ENCODE data around the gene KMT2D. TPM values are rescaled to one million over a fixed set of nuclear protein-coding genes. Genes with fewer than 3 reads are reported as not detected.

KMT2D gene
- total and polyA plus RNA-seq, 2 of the 8 experiments (the other 6 are each of a cell fraction or from before 2014, with no cell fraction given) = 9.1 to 86.3 TPM

DNA sequence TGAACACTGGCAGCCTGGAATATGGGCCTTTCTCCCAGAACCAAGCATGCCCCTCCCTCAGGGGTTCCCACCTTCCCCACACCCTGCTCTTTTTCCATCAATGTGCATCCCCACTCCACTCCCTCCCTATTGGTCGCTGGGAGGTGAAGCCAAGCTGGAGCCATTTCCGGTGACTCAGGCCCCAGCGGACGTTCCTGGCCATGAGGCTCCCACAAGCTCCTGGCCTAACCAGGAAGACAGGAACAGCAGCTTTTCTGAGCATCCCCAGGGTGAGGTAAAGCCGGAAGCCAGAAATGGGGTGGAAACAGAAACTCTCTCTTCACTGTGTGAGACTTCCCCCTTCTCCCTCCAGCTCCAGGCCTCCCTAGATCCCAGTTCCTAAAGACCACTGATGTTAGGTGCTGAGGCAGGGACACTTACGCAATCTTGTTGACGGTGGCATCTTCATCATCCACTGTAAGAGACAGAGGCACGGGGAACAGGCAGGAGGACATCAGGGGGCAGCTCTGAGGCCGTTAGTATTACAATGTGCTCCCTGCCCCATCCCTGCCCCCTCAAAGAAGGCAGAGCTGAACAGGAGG is 45.0 kb upstream of the KMT2D start:
- Histone ChIP-seq H4K20me1 (replicated peaks in 1 of 2; ENCODE audit: control insufficient read depth in 1 of 2, insufficient read depth in 2 of 2, low read length in 2 of 2) (peaks cover 3 to 20% of the 10 kb centered on the region in 2 experiments), H3K4me2 (ENCODE audit: insufficient read depth in 1 of 2, low read depth in 2 of 2, low read length in 2 of 2) (no peak overlapping the region), H3K4me3 (ENCODE audit: extremely low read depth in 1 of 4, insufficient read depth in 2 of 4, low read depth in 3 of 4, low read length in 4 of 4) (no peak overlapping the region), H3K56ac (replicated peaks; ENCODE audit: insufficient read length, low read depth, low read length) (no peak overlapping the region), H3K9me3 (ENCODE audit: insufficient read depth in 2 of 2, low read depth in 1 of 2, low read length in 1 of 2) (no peaks in the 10 kb centered on the region), H2BK120ac (replicated peaks; ENCODE audit: low read depth, low read length) (no peak overlapping the region), H3K4me1 (replicated peaks in 1 of 4; ENCODE audit: control insufficient read depth in 3 of 4, insufficient read depth in 4 of 4, low read length in 3 of 4) (peaks cover 0 to 7% (median 2%) of the 10 kb centered on the region in 4 experiments; a peak in 4 of 7 replicates), H2BK20ac (ENCODE audit: low read length) (no peak overlapping the region), H3K14ac (ENCODE audit: insufficient read length) (no peak overlapping the region), H3K79me2 (ENCODE audit: control insufficient read depth in 1 of 2, insufficient read depth in 2 of 2, low read length in 2 of 2) (peaks cover 0 to 20% of the 10 kb centered on the region in 2 experiments; a peak in 2 of 4 replicates), H2BK15ac (ENCODE audit: low read length) (no peak overlapping the region), H3K23ac (ENCODE audit: insufficient read length) (no peak overlapping the region), H3K36me3 (ENCODE audit: control insufficient read depth in 2 of 4, insufficient read depth in 4 of 4, low read length in 3 of 4) (peaks cover 8 to 23% (median 15%) of the 10 kb centered on the region in 4 experiments; a peak in 7 of 8 replicates), H2BK5ac (ENCODE audit: low read depth, low read length) (no peak overlapping the region), H4K91ac (replicated peaks; ENCODE audit: insufficient read length, low read length) (no peak overlapping the region), H3K79me1 (ENCODE audit: low read depth, low read length) (peaks cover 14% of the 10 kb centered on the region; the same call in 1 of the 2 replicates), H2BK12ac (ENCODE audit: low read depth, low read length) (no peak overlapping the region), H3K23me2 (ENCODE audit: low read depth, low read length) (peaks cover 4% of the 10 kb centered on the region; the same call in 1 of the 2 replicates), H4K5ac (ENCODE audit: insufficient read length, low read depth, low read length) (no peak overlapping the region), H4K8ac (ENCODE audit: extremely low read depth, insufficient read depth, low read length) (no peak overlapping the region), H3K9ac (replicated peaks in 1 of 4; ENCODE audit: extremely low read depth in 1 of 4, low read depth in 3 of 4, low read length in 3 of 4) (no peak overlapping the region), H3K27ac (ENCODE audit: low read depth, low read length) (no peak overlapping the region), H2AFZ (ENCODE audit: low read length) (no peak overlapping the region), H3K27me3 (replicated peaks in 1 of 4; ENCODE audit: control insufficient read depth in 3 of 4, extremely low read depth in 1 of 4, insufficient read depth in 3 of 4, low read length in 3 of 4) (no peaks in the 10 kb centered on the region), H2AK5ac (ENCODE audit: low read depth, low read length) (no peak overlapping the region), H3K4ac (replicated peaks; ENCODE audit: insufficient read length, low read depth, low read length) (no peak overlapping the region), H3K18ac (ENCODE audit: extremely low read depth, low read length) (no peak overlapping the region)
- POLR2A ChIA-PET (ENCODE audit: partially characterized antibody) = interaction anchor here (1.0 to 4.5 kb wide), 7 partner anchors 9 to 159 kb away, joined by 3 to 39 read pairs (median 5); partner anchors contain the start of genes DHH and TUBA1B
- DNase-seq (ENCODE audit: low read depth in 1 of 2, low spot score in 2 of 2) (no peak), FAIRE-seq (no peak)
- 82% methylated on average over 9 of the region's 9 CpGs; no CpG with 5 or more reads in 1 of the 2 experiments for WGBS, 2 experiments (ENCODE audit: extremely low coverage in 1 of 2, insufficient coverage in 1 of 2, insufficient read length in 1 of 2, insufficient replicate concordance in 2 of 2, low coverage in 1 of 2, low lambda C conversion rate in 2 of 2, missing lambda C conversion rate in 1 of 2)
- CTCF ChIA-PET (ENCODE audit: partially characterized antibody) = interaction anchor here (0.6 to 16.2 kb wide), 12 partner anchors 10 to 183 kb away, joined by 3 to 235 read pairs (median 4); partner anchors contain the start of gene DHH
- TF ChIP-seq CHD1 (IDR thresholded peaks at IDR 0.05; ENCODE audit: low read depth, low read length) (no peak), TAF1 (IDR thresholded peaks at IDR 0.05; ENCODE audit: low read depth, low read length) (no peak), SIN3A (conservative IDR thresholded peaks at IDR 0.05 in 1 of 2, IDR thresholded peaks at IDR 0.05 in 1 of 2; ENCODE audit: low read depth in 1 of 2, low read length in 2 of 2) (no peak), EGR1 (IDR thresholded peaks at IDR 0.05; ENCODE audit: borderline replicate concordance, low read depth, low read length) (no peak), POLR2AphosphoS5 (IDR thresholded peaks at IDR 0.05; ENCODE audit: low read depth, low read length) (no peak), JUN (IDR thresholded peaks at IDR 0.05; ENCODE audit: low read depth, low read length) (no peak), YY1 (IDR thresholded peaks at IDR 0.05; ENCODE audit: low read depth, low read length) (no peak), RFX5 (IDR thresholded peaks at IDR 0.05; ENCODE audit: borderline replicate concordance, low read depth, low read length) (no peak), SP1 (IDR thresholded peaks at IDR 0.05; ENCODE audit: low read depth, low read length) (no peak), RNF2 (IDR thresholded peaks at IDR 0.05; ENCODE audit: borderline replicate concordance, low read depth, low read length, missing control alignments, poor library complexity, severe bottlenecking) (no peak), SP4 (IDR thresholded peaks at IDR 0.05; ENCODE audit: low read length) (no peak), CBX5 (IDR thresholded peaks at IDR 0.05; ENCODE audit: low read depth, low read length) (no peak)
- TF ChIP-seq, protein P1, sequence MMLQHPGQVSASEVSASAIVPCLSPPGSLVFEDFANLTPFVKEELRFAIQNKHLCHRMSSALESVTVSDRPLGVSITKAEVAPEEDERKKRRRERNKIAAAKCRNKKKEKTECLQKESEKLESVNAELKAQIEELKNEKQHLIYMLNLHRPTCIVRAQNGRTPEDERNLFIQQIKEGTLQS (IDR thresholded peaks at IDR 0.05; ENCODE audit: insufficient read depth, low read depth, low read length) = no peak

Data from H1 (cell line).